OCI-LY7 (cell line): ENCODE data around the gene THAP12. TPM values are rescaled to one million over a fixed set of nuclear protein-coding genes. Genes with fewer than 3 reads are reported as not detected.

Experiments used
- BruUV-seq: library from RNA; stranded (reverse); fragments of 400-500 nt; replicated peaks from 2 replicates; lab custom pipeline; 2021; lab: Mats Ljungman, UMichigan
- CTCF ChIA-PET: fragments of 300-600 bp; sonication (Branson Sonifier 250); formaldehyde crosslinking; loops from one replicate; lab custom pipeline; 2022; ENCODE audit warnings: antibody characterized with exemption; ENCODE audit not compliant: unreplicated experiment; lab: Charles Lee
- POLR2A ChIA-PET: fragments of 300-600 bp; sonication (Branson Sonifier 250); formaldehyde crosslinking; loops from one replicate; lab custom pipeline; 2022; ENCODE audit warnings: antibody characterized with exemption; lab: Charles Lee
- DNase-seq: peaks from one replicate; pipeline ENCODE4 v3.0.0-alpha.2; 2015; ENCODE audit warnings: low spot score
- H2AFZ ChIP-seq: fragments of 200-600 bp; sonication (generic), shearing (Covaris generic); 2 replicates; pipeline ENCODE4 v1.6.1; 2014; ENCODE audit warnings: mild to moderate bottlenecking, antibody characterized with exemption, low read length, moderate library complexity
- H3K27ac ChIP-seq: fragments of 200-600 bp; sonication (generic); 2 replicates; pipeline ENCODE4 v1.5.1; 2014; ENCODE audit warnings: mixed run types, low read depth, mild to moderate bottlenecking, moderate library complexity, low read length, inconsistent platforms; ENCODE audit not compliant: poor library complexity, severe bottlenecking
- H3K36me3 ChIP-seq: fragments of 200-600 bp; sonication (generic); 2 replicates; pipeline ENCODE4 v1.6.1; 2014; ENCODE audit warnings: mild to moderate bottlenecking, antibody characterized with exemption, low read length, moderate library complexity, mixed read lengths; ENCODE audit not compliant: insufficient read depth
- H3K4me1 ChIP-seq: fragments of 200-600 bp; sonication (generic); 2 replicates; pipeline ENCODE4 v1.5.1; 2014; ENCODE audit warnings: mild to moderate bottlenecking, low read length; ENCODE audit not compliant: insufficient read depth, poor library complexity, severe bottlenecking
- H3K4me2 ChIP-seq: fragments of 200-600 bp; sonication (generic); 2 replicates; pipeline ENCODE4 v1.6.1; 2014; ENCODE audit warnings: mild to moderate bottlenecking, low read length
- H3K4me3 ChIP-seq: fragments of 200-600 bp; sonication (generic); 2 replicates; pipeline ENCODE4 v1.5.1; 2014; ENCODE audit warnings: mild to moderate bottlenecking, low read depth, low read length; ENCODE audit not compliant: poor library complexity, severe bottlenecking
- H3K79me2 ChIP-seq: fragments of 200-600 bp; sonication (generic); 2 replicates; pipeline ENCODE4 v1.6.1; 2016; ENCODE audit warnings: low read depth, mild to moderate bottlenecking, low read length, moderate library complexity, mixed read lengths; ENCODE audit not compliant: insufficient read depth
- H3K9me2 ChIP-seq: fragments of 200-600 bp; sonication (generic); 2 replicates; pipeline ENCODE4 v1.6.1; 2016; ENCODE audit warnings: mild to moderate bottlenecking, low read length, mixed read lengths; ENCODE audit not compliant: insufficient read depth
- H3K9me3 ChIP-seq: fragments of 200-600 bp; sonication (generic); 2 replicates; pipeline ENCODE4 v1.6.1; 2014; ENCODE audit warnings: mild to moderate bottlenecking, mixed run types, low read length, mixed read lengths
- H4K20me1 ChIP-seq: fragments of 200-600 bp; sonication (generic); 2 replicates; pipeline ENCODE4 v1.6.1; 2014; ENCODE audit warnings: mild to moderate bottlenecking, antibody characterized with exemption, low read length, moderate library complexity, mixed read lengths; ENCODE audit not compliant: insufficient read depth
- CTCF ChIP-seq: fragments of 200-600 bp; sonication (generic); conservative IDR thresholded peaks from 2 replicates; pipeline ENCODE4 v1.5.1; 2014; ENCODE audit warnings: mild to moderate bottlenecking, antibody characterized with exemption, low read length, moderate library complexity, mixed read lengths
- EZH2phosphoT487 ChIP-seq: fragments of 200-600 bp; sonication (generic); IDR thresholded peaks from 2 replicates; pipeline ENCODE4 v1.6.1; 2018; ENCODE audit warnings: low read depth, borderline replicate concordance, mild to moderate bottlenecking, mixed run types, antibody characterized with exemption, low read length, moderate library complexity, mixed read lengths
- intact Hi-C: fragments of 100-400 bp; cut with micrococcal nuclease; formaldehyde crosslinking; loops from one replicate; pipeline ENCODE4 v1.10.0; 2022; ENCODE audit not compliant: unreplicated experiment
- total RNA-seq, 2 experiments: library from RNA; depleted of rRNA in 1 of 2; stranded (reverse); fragments of >200 nt in 1 of 2; shearing (Covaris generic) in 1 of 2; gene quantifications; 2 replicates each; pipeline ENCODE4 v1.2.3, GENCODE V29; 2014 to 2022

The THAP12 gene
- total RNA-seq, 2 experiments from 2014 or later, result 55.7 to 74.7 TPM

GRCh38 chr11:76392870-76393269 lies 11.9 kb upstream of the THAP12 start:
- Histone ChIP-seq H4K20me1 (no peaks in the 10 kb centered on the region), H3K36me3 (no peaks in the 10 kb centered on the region), H2AFZ (no peak overlapping the region), H3K79me2 (no peaks in the 10 kb centered on the region), H3K9me3 (no peaks in the 10 kb centered on the region), H3K4me1 (no peaks in the 10 kb centered on the region), H3K4me3 (no peak overlapping the region), H3K4me2 (no peak overlapping the region), H3K9me2 (no peaks in the 10 kb centered on the region), H3K27ac (no peak overlapping the region)
- intact Hi-C loops, result no loop called here
- no peak for DNase-seq
- TF ChIP-seq EZH2phosphoT487, result no peak
- TF ChIP-seq CTCF, result no peak
- ChIA-PET CTCF (no interaction called here), POLR2A (no interaction called here)
- BruUV-seq, result no TSS peak

GRCh38 chr11:76391811-76392475 lies 11.0 kb upstream of the THAP12 start:
- H3K4me1 ChIP-seq, result no peaks in the 10 kb centered on the region
- BruUV-seq, result no TSS peak
- intact Hi-C loops, result no loop called here
- H3K79me2 ChIP-seq, result no peaks in the 10 kb centered on the region
- no peak overlapping the region for H3K4me3 ChIP-seq
- no peaks in the 10 kb centered on the region for H3K9me3 ChIP-seq
- no peaks in the 10 kb centered on the region for H4K20me1 ChIP-seq
- H3K27ac ChIP-seq, result no peak overlapping the region
- H3K36me3 ChIP-seq, result no peaks in the 10 kb centered on the region
- ChIA-PET POLR2A (no interaction called here), CTCF (no interaction called here)
- no peak for TF ChIP-seq CTCF
- TF ChIP-seq EZH2phosphoT487, result no peak
- H3K9me2 ChIP-seq, result no peaks in the 10 kb centered on the region
- no peak overlapping the region for H2AFZ ChIP-seq
- no peak overlapping the region for H3K4me2 ChIP-seq
- no peak for DNase-seq

- intact Hi-C loops, result no loop called here
- H3K4me3 ChIP-seq, result no peak overlapping the region
- ChIA-PET POLR2A (no interaction called here), CTCF (no interaction called here)
- H3K4me2 ChIP-seq, result no peak overlapping the region
- no TSS peak for BruUV-seq
- H2AFZ ChIP-seq, result no peak overlapping the region
- TF ChIP-seq EZH2phosphoT487 (no peak), CTCF (no peak)
- no peaks in the 10 kb centered on the region for H3K9me3 ChIP-seq
- no peaks in the 10 kb centered on the region; the same call in 1 of the 2 replicates for H3K9me2 ChIP-seq
- H3K4me1 ChIP-seq, result no peaks in the 10 kb centered on the region
- H3K27ac ChIP-seq, result no peak overlapping the region
- no peaks in the 10 kb centered on the region for H3K36me3 ChIP-seq
- no peaks in the 10 kb centered on the region for H3K79me2 ChIP-seq
- no peak for DNase-seq
- no peaks in the 10 kb centered on the region for H4K20me1 ChIP-seq
Measured at GRCh38 chr11:76391021-76391420, 10.1 kb upstream of the THAP12 start.
